ENCODE data around the gene EXOSC9.

DNA sequence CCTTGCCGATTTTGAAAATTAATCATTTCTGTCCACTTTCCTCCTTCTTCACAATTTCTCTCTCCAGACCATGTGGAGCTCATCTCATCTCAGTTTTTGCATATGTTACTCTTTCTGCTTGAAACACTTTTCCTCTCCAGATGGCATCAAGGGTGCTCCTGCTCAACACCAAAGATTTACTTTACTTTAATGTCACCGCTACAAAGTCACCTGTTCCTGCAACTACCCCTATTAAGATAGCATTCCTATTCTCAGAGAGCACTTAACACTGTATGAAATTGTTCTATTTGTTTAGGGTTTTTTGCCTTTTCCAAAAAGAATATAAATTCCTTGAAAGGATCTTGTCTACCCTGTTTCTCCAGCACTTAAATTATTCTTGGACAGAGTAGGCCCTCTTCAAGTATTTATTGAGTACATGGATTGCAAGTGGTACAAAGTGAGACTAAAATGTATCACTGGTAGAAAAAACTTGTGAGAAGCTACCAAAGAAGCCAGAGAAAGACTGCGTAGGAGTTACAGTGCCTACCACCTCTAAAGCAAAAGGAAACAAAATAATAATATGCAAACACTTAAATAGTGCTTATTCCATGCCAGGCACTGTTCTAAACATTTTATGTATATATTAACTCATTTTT is 1.1 kb upstream of the EXOSC9 start:
- TF ChIP-seq POLR2A (IDR thresholded peaks at IDR 0.05; ENCODE audit: control extremely low read depth in 1 of 2, low read depth in 2 of 2, low read length in 2 of 2): no peak
- TF ChIP-seq, protein P1, sequence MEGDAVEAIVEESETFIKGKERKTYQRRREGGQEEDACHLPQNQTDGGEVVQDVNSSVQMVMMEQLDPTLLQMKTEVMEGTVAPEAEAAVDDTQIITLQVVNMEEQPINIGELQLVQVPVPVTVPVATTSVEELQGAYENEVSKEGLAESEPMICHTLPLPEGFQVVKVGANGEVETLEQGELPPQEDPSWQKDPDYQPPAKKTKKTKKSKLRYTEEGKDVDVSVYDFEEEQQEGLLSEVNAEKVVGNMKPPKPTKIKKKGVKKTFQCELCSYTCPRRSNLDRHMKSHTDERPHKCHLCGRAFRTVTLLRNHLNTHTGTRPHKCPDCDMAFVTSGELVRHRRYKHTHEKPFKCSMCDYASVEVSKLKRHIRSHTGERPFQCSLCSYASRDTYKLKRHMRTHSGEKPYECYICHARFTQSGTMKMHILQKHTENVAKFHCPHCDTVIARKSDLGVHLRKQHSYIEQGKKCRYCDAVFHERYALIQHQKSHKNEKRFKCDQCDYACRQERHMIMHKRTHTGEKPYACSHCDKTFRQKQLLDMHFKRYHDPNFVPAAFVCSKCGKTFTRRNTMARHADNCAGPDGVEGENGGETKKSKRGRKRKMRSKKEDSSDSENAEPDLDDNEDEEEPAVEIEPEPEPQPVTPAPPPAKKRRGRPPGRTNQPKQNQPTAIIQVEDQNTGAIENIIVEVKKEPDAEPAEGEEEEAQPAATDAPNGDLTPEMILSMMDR (IDR thresholded peaks at IDR 0.05; ENCODE audit: control extremely low read depth in 1 of 3, insufficient read depth in 1 of 3, low read depth in 1 of 3, low read length in 3 of 3): no peak
- no peak for TF ChIP-seq CHD2 (IDR thresholded peaks at IDR 0.05; ENCODE audit: low read length)
- TF ChIP-seq BACH1 (IDR thresholded peaks at IDR 0.05; ENCODE audit: low read length): no peak
- TF ChIP-seq SAP30 (IDR thresholded peaks at IDR 0.05; ENCODE audit: insufficient read depth, insufficient replicate concordance, low read length): no peak
- no peak for TF ChIP-seq GABPA (IDR thresholded peaks at IDR 0.05; ENCODE audit: borderline replicate concordance, insufficient read depth, low read length)
- TF ChIP-seq EZH2 (IDR thresholded peaks at IDR 0.05; ENCODE audit: low read depth, low read length, severe bottlenecking): no peak
- TF ChIP-seq, protein P2, sequence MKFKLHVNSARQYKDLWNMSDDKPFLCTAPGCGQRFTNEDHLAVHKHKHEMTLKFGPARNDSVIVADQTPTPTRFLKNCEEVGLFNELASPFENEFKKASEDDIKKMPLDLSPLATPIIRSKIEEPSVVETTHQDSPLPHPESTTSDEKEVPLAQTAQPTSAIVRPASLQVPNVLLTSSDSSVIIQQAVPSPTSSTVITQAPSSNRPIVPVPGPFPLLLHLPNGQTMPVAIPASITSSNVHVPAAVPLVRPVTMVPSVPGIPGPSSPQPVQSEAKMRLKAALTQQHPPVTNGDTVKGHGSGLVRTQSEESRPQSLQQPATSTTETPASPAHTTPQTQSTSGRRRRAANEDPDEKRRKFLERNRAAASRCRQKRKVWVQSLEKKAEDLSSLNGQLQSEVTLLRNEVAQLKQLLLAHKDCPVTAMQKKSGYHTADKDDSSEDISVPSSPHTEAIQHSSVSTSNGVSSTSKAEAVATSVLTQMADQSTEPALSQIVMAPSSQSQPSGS (IDR thresholded peaks at IDR 0.05; ENCODE audit: low read length): no peak
- TF ChIP-seq RAD21 (IDR thresholded peaks at IDR 0.05 in 1 of 2, conservative IDR thresholded peaks at IDR 0.05 in 1 of 2; ENCODE audit: low read depth in 2 of 2, low read length in 2 of 2): no peak
- TF ChIP-seq KDM4A (IDR thresholded peaks at IDR 0.05; ENCODE audit: low read depth, low read length, severe bottlenecking): no peak
- TF ChIP-seq, protein P3, sequence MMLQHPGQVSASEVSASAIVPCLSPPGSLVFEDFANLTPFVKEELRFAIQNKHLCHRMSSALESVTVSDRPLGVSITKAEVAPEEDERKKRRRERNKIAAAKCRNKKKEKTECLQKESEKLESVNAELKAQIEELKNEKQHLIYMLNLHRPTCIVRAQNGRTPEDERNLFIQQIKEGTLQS (IDR thresholded peaks at IDR 0.05; ENCODE audit: insufficient read depth, low read depth, low read length): no peak
- TF ChIP-seq MAFK (IDR thresholded peaks at IDR 0.05; ENCODE audit: low read depth, low read length): no peak
- no peak for TF ChIP-seq TAF1 (IDR thresholded peaks at IDR 0.05; ENCODE audit: low read depth, low read length)
- TF ChIP-seq JUND (IDR thresholded peaks at IDR 0.05; ENCODE audit: low read length): no peak

All from H1 (cell line).